C4-2B (cell line): Measurements from ENCODE around the gene SHANK1.

Experiments used
- CTCF ChIP-seq: fragments of 450-650 bp; conservative IDR thresholded peaks from 2 replicates; pipeline ENCODE4 v1.5.1; 2017; ENCODE audit warnings: mild to moderate bottlenecking
- ZFX ChIP-seq: fragments of 450-650 bp; IDR thresholded peaks from 2 replicates; pipeline ENCODE4 v1.6.1; 2017

GRCh38 chr19:50666346-50667176, 53.0 kb downstream of the SHANK1 start:
- TF ChIP-seq CTCF (no peak), ZFX (no peak)
